ENCODE data around the gene ZFP1.

- no peak for TF ChIP-seq CTCF (IDR thresholded peaks at IDR 0.05)
- TF ChIP-seq POLR2AphosphoS5 (IDR thresholded peaks at IDR 0.05) = no peak
- TF ChIP-seq EP300 (IDR thresholded peaks at IDR 0.05) = no peak
Measured at GRCh38 chr16:75203096-75203495, 54.8 kb downstream of the ZFP1 start.
